ENCODE data around the gene GGT6.
"Not testable (repeated sequence)": the region's sequence is repeated elsewhere in the genome, so short reads cannot be mapped to it uniquely, and the experiment has no call there.

GRCh38 chr17:4578349-4578748, 18.0 kb upstream of the GGT6 start:
- TF ChIP-seq CTCF (IDR thresholded peaks at IDR 0.05; ENCODE audit: insufficient read depth, low read length); POLR2AphosphoS5 (IDR thresholded peaks at IDR 0.05; ENCODE audit: low read depth); REST (IDR thresholded peaks at IDR 0.05; ENCODE audit: insufficient replicate concordance, low read depth); SPI1 (IDR thresholded peaks at IDR 0.05; ENCODE audit: borderline replicate concordance, low read depth); GABPA (IDR thresholded peaks at IDR 0.05; ENCODE audit: low read depth): not testable (repeated sequence)

Measured in HL-60 (cell line).